MV-4-11 (cell line): ENCODE results near the gene VPS8.
A peak's percentile ranks its signal among the peaks of the same experiment; 100 is the strongest.

ENCODE experiments used
- DNase-seq: peaks from one replicate; lab custom pipeline; 2025; lab: John Stamatoyannopoulos, UW

VPS8 gene

GRCh38 chr3:184784731-184785500, 27.1 kb upstream of the VPS8 start:
- peak; percentile 42 for DNase-seq

DNA sequence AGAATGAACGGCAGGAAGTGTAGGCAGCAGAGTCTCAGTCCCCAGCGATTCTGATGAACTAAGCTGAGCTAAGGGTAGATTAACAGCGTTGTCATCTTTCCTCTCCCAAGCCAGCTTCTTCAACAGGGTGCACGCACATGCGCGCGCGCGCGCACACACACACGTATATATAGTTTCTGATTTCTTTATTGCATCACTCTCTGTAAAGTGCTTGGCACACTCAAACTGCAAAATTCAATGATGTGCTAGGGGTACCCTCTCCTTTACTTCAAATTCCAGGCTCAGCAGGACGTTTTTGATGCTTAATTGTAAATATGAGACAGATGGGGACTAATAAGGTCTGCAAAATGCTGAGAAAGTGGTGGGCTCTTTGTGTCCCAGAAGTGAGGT, 26.1 kb upstream of the VPS8 start:
- DNase-seq = peak; percentile 32

- peak; percentile 92 for DNase-seq
Measured at GRCh38 chr3:184786280-184786941, 25.6 kb upstream of the VPS8 start.

DNA sequence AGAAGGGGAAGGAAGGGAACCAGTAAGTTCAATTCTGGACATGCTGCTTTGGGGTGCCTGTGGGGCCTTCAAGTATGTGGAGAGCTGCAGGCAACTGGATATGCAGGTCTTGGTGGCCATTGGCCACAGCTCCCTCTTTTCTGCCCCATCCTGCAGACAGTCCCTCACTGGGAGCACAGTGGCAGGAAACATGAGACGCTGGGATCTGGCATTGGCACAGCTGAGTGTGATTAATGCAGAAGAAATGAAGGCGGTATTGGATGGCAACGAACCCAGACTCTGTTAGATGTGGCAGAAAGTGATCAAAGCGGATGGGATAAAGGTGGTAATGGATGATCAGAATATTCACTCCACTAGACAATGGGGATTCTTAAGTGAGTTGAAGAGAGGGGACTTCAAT, 23.2 kb upstream of the VPS8 start:
- no peak for DNase-seq

GRCh38 chr3:184789314-184789998, 22.5 kb upstream of the VPS8 start:
- DNase-seq = no peak

DNA sequence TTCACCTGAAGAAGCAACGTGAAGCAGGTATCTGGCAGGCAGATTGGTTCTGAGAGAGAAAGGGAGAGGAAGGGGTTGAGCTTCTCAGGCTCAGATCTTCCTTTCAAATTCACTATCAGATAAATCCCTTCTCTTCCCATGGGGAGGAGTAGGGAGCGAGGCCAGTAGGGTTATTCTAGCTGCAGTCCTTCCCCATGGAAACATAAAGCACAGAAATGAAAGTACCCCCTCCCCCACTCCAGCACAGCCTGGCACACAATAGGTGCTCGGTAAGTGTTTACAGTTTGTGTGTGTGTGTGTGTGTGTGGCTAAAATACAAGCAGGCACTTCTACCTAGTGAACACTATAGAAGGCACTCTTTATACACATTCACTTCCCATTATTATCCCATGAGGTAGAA, 20.8 kb upstream of the VPS8 start:
- DNase-seq = no peak

- DNase-seq = no peak
Measured at GRCh38 chr3:184795522-184796190, 16.3 kb upstream of the VPS8 start.

DNA sequence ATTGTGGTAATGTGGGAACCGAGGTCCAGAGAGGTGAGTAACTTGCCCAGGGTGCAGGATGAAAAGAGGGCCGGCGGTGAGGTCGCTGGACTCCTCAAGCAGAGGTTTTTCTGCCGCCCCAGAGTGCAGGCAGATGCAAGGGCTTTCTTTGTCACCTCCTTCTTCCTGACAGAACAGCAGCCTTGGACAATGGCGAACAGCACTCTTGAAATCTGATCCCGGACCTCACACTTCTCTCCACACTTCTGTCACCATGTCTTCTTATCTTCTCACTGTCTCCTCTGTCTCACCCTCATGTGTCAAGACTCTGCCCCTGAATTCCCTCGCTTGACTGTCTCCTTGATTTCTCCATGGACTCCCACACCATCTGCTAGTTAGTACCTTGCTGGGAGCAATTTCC, 15.4 kb upstream of the VPS8 start:
- no peak for DNase-seq

DNA sequence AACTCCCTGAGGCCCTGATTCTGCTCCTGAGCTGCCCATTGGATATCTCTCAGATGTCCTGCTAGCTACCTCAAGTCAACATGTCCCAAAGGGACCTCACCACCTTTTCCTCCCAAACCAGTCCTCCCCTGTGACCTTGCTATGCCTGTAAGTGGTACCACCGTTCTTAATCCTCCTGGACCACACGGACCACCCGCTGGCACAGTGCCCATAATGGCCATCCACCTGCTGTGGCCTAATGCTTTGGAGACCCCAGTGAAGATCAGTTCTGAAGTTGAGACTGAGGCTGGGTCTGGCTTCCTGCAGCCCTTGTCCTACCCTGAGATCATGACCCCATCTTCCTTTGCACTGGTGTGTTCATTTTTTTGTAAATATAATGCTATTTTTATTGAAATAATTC, 15.0 kb upstream of the VPS8 start:
- no peak for DNase-seq

DNA sequence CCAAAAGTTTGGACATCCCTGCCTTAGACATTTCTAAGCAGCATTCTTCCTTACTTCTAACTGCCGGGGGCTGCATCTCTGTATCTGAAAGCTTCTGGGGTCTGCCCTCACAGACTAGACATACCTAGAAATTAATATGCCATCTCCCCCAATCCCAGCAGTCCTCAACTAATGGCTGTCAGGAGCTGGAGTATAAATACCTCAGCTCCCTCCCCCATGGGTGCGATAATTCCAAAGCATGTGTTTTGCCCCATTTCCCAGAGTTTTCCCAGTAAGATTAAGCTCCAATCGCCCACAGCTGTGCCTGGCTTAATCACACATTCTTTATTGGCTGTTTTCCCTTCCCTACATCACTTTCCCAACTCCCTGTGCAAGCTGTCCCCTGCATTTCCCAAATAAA, 13.8 kb upstream of the VPS8 start:
- DNase-seq = no peak

GRCh38 chr3:184800349-184800930, 11.5 kb upstream of the VPS8 start:
- no peak for DNase-seq

- DNase-seq = no peak
Measured at GRCh38 chr3:184801241-184801785, 10.7 kb upstream of the VPS8 start.

- no peak for DNase-seq
Measured at GRCh38 chr3:184802150-184802549, 9.8 kb upstream of the VPS8 start.

GRCh38 chr3:184804801-184805200, 7.2 kb upstream of the VPS8 start:
- no peak for DNase-seq

DNA sequence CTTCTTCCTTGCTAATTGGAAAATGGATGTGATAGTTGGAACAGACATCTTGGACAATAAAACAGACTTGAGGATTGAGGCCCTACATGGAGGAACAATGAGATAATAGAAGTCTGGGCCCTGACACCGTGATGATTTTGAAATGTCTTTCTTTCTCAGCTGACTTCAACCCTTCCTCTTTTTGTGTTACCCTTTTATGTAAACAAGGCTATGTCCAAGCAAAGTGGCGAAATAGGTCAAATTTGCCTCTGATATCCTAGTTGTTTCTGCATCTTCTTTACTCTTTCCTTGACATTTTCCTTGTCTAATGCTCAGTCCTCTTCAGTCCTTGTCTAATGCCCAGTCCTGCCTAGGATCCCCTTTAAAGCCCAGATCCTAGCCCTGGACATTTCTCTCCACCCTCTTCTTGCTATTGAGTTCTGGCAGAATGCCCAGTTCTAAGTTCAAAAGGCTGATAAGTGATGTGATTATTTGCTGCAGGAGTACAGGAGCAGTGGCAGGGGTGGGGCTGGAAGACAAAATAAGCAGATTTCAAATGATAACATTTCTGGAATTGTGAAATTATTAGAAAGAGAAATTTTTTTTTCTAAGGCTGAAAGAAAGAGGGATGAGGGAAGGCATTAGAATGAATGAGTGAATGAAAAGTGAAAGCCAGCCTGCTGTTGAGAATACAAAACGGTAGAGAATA, 6.5 kb upstream of the VPS8 start:
- peak; percentile 86 for DNase-seq

DNA sequence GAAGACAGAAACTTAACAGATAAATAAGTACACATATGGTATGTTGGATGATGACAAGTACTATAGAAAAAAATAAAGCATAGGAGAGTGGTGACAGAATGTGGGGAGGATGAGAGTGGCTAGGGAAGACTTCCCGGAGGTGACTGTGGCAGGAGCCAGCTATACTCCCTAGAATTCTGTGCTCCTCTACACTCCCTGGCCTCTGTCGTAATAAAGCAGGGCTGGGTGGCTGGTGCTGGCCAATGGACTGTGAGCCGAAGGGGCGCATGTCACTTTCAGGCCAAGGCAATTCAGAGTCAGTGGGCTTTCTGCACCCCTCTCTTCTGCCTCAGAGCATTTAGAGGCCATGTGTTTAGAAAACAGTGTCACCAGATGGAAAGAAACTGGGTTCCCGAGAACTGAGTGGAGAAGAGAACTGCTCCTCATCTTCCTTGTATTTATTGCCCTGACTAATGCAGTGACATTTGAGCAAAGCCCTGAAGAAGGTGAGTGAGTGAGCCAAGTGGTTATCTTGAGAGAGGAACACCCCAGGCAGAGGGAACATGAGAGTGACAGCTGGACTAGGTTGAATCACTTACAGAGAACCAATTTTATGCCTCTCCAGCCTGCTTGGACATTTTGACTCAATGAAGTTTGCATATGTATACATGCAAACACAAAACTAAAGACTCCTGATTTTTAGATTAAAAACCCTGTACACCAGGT, 5.2 kb upstream of the VPS8 start:
- no peak for DNase-seq

GRCh38 chr3:184807549-184807948, 4.4 kb upstream of the VPS8 start:
- DNase-seq = no peak

DNA sequence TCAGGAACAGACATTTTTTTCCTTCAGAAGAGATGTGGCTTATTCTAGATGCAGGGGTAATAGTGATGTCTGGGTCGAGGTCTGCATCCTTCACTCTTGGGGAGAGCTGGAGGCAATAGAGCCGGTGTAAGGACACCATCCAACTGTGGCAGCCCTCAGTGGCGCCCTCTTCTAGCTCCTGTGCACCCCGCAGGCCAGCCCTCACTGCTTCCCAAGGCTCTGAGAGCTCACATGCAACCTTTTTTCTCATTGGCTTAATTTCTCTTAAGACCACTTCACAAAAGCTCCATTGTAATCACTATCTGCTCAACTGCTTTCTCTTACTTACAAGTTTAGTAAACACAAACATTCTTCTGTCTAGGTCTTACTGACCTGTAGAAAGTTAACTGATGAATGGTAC, 3.9 kb upstream of the VPS8 start:
- DNase-seq = no peak

DNA sequence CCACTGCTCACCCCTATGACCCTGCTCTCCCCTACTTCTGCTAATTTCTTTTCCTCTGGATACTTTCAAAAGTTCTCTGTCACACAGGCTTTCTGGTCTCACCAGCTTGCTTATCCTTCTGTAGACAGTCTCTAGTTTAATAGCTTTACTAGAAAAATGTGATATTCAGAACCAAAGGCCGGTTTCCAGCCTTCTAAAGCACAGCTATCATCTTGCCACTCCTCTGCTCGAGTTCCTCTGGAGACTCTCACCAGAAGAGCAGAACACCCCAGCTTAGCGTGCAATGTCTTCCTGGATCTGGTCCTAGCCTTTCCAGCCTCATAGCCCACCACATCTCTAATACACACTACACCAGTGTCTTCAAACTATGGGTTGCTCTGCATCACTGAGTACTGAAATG, 1.8 kb upstream of the VPS8 start:
- DNase-seq = no peak

DNA sequence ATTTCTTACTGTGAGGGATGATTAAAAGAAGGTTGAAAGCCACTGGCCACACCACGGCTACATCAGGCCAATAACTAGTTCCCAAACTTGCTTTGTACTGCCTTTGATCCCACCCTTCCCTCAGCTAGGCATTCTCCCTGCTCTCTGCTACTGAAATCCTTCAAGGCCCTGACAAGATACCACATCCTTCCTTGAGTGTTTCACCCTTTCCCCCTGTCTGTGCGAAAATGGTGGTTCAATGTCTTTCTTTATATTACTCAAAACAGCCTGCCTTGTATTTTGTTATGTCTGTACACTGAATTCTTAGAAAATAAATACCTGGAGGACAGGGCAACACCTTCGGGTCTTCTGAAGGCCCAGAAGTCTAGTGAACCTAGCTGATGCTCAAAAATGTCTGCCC, 932 bp upstream of the VPS8 start:
- no peak for DNase-seq

DNA sequence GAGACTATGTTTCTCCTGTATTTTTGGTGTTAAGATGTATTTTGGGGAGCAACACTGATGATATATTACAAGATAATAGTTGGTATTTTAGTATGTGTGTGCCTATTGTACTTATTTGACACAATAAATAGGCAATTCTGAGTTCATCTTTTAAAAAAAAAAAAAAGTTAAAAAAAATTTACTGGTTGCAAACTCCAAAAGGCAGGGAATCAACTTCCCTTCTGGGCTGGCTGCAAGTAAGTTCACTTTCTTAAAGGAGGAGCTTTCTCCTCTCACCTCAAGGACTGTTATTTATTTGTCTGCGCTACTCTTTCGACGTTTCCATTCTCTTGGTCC, 335 bp upstream of the VPS8 start:
- DNase-seq = no peak
